ENCODE data around the gene PGLYRP2.
"Not testable (repeated sequence)": the region's sequence is repeated elsewhere in the genome, so short reads cannot be mapped to it uniquely, and the experiment has no call there.

PGLYRP2 gene

DNA sequence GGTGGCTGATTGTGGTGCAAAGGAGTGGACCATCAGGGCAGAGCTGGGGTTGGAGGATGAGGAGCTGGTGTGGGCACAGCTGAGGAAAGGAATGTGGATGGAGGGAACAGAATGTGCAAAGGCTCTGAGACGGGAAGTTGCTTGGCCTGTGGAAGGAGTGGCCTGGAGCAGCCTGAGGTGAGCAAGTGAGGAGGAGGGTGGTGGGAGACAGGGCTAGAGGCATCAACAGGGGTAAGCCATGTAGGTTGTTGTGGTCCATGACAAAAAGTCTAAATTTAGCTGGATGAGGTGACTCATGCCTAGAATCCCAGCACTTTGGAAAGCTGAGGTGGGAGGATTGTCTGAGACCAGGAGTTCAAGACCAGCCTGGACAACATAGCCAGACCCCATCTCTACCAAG lies 38.5 kb upstream of the PGLYRP2 start:
- TF ChIP-seq, protein P1, sequence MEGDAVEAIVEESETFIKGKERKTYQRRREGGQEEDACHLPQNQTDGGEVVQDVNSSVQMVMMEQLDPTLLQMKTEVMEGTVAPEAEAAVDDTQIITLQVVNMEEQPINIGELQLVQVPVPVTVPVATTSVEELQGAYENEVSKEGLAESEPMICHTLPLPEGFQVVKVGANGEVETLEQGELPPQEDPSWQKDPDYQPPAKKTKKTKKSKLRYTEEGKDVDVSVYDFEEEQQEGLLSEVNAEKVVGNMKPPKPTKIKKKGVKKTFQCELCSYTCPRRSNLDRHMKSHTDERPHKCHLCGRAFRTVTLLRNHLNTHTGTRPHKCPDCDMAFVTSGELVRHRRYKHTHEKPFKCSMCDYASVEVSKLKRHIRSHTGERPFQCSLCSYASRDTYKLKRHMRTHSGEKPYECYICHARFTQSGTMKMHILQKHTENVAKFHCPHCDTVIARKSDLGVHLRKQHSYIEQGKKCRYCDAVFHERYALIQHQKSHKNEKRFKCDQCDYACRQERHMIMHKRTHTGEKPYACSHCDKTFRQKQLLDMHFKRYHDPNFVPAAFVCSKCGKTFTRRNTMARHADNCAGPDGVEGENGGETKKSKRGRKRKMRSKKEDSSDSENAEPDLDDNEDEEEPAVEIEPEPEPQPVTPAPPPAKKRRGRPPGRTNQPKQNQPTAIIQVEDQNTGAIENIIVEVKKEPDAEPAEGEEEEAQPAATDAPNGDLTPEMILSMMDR (IDR thresholded peaks at IDR 0.05; ENCODE audit: control insufficient read depth, extremely low read depth, insufficient read depth) = no peak
- DNase-seq (ENCODE audit: low read depth) = no peak

DNA sequence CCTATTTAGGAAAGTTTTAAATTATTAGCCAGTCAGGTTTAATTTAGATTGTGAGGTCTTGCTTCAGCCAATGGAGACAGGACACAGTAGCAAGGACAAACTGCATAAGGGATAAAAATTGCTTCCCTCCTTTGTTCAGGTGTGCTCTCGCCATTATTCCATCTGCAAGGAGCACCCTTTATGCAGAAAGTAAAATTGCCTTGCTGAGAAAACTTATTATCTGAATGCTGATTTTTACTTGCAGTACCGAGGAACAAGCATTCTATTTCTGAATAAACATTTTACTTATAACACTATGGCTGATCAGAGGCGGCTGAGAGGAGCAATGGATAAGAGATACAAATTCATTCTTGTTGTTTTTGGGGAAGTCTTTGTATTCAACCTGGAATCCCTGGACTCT lies 37.1 kb upstream of the PGLYRP2 start:
- DNase-seq (ENCODE audit: low read depth) = no peak
- no peak overlapping the region for H3K4me3 ChIP-seq (ENCODE audit: low read depth, low read length)
- TF ChIP-seq, protein P1 (IDR thresholded peaks at IDR 0.05; ENCODE audit: control insufficient read depth, extremely low read depth, insufficient read depth) = no peak

More for the DNA sequence above, 38.5 kb upstream of the PGLYRP2 start:
- no peak overlapping the region for H3K4me3 ChIP-seq (ENCODE audit: low read depth, low read length)

DNA sequence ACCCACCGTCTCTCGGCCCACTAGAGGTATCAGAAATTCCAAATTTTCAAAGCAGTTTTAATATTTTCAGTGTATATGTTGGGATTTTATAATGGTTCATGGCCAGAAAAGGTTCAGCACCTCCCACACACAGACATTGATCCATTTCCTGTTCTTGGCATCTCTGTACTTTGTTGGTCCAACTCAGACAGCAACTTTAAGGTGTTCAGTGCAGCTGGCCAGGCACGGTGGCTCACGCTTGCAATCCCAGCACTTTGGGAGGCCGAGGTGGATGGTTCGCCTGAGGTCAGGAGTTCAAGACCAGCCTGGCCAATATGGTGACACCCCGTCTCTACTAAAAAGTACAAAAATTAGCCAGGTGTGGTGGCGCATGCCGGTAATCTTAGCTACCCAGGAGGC lies 35.9 kb upstream of the PGLYRP2 start:
- not testable (repeated sequence) for H3K4me3 ChIP-seq (ENCODE audit: low read depth, low read length)

DNA sequence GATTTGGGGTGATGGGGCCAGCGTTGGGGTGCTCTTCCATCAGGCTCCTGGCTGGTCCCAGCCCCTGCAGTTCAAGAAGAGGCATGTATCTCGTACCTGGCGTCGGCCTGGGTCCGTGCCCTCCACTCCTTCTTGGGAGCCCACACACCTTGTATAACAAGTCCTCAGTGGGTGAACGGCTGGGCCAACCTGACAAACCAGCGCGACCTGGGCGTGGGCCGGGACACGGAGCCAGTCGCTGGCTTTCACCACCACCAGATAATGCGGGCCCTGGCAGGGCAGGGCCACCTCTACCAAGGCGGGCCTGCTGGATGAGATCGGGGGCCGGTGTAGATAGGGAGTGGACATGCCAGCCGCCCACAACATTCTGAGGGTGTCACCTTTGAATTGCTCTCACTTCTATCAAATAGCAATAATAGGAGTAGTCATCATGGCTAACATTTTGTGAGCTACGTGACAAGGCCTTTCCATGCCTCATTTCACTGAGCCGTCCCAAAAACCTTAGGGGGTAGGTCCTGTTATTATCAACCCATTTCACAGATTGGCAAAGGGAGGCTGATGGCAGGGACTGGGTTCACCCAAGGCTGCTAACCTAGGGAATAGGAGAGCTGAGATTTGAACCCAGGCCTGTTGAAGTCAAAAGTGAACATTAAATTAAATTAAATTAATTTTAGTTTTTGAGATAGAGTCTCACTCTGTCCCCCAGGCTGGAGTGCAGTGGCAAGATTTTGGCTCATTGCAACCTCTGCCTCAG lies 32.5 kb upstream of the PGLYRP2 start:
- TF ChIP-seq, protein P1 (IDR thresholded peaks at IDR 0.05; ENCODE audit: control insufficient read depth, extremely low read depth, insufficient read depth) = no peak
- no peak overlapping the region for H3K4me3 ChIP-seq (ENCODE audit: low read depth, low read length)
- DNase-seq (ENCODE audit: low read depth) = no peak

More for the DNA sequence above, 35.9 kb upstream of the PGLYRP2 start:
- not testable (repeated sequence) for DNase-seq (ENCODE audit: low read depth)

DNA sequence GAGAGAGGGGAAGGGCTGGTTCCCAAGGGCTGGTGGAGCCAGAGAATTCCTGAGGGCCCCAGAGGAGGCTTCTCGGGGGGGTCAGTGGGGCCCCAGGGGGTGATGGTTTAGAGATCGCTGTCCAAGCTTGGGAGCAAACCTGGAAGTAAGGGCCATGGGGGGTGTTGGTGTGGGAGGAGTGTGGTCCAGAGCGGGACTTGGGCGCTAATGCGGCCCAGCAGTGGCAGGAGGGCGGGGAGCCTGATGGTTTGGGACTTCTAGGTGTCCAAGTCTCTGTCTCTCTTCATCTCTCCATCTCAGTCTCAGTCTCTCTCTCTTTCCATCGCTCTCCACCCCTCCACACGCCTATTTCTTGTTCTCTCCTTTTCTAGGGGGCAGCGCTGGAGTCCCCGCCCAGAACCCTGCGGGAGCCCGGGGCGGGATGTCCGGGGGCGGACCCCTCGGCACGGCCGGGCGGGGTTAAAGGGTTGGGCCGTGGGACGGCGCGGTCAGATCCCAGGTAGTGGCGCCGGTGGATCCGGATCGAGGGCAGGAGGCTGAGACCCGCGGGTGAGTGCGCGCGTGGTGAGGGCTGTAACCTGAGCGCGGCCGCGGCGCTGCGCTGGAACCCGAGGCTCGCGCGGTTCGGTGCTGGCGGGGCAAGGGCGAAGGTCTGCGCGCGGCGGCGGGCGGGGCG lies 28.9 kb upstream of the PGLYRP2 start, which contains the start of gene CYP4F22:
CYP4F22 (plus strand) TSS at position 491 of the 676 bp plus-strand sequence. CDS start 16,812 bp downstream, outside the sequence.
- no peak within 1 kb of the TSS for H3K4me3 ChIP-seq (ENCODE audit: low read depth, low read length)
- no peak for DNase-seq (ENCODE audit: low read depth)
- TF ChIP-seq, protein P1 (IDR thresholded peaks at IDR 0.05; ENCODE audit: control insufficient read depth, extremely low read depth, insufficient read depth) = no peak

DNA sequence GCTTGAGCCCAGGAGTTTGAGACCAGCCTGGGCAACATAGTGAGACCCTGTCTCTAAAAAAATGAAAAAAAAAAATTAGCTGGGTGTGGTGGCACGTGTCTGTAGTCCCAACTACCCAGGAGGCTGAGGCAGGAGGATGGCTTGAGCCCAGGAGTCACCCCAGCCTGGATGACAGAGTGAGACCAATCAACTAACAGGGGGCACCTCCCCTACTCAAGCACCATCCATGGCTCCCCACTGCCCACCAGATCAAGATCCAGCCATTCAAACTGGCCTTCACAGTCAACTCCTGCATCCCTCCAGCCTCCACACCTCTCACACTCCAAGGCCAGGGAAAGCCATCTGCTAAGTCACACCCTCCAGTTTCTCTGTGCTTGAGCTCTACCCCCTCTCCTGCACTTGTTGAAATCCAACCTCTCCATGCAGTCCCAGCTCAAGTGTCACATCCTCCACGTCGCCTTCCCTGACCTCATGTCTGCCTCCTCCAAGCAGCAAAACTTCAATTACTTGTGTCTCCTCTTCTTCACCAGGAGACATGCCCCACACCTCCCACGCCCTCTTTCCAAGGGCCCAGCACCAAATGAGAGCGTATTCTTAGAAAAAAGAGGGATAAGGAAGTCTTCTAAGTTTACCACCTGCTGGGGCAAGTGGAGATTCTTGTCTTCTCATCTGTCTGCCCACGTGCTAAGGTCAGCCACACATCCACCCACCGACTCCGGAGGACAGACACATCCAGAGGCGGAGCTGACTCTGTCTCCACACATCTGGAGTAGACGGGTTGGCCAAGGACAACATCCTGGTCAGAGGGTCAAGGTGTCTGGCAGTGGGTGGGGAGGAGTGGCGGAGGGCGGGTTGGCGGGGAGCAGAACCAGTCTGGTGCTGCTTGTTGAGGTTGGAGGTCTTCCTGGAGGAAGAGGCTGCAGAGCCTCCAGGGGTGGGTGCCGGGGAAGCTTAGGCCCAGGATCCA lies 28.1 kb upstream of the PGLYRP2 start:
- DNase-seq (ENCODE audit: low read depth) = no peak
- no peak overlapping the region for H3K4me3 ChIP-seq (ENCODE audit: low read depth, low read length)

More for the DNA sequence above, 28.1 kb upstream of the PGLYRP2 start:
- TF ChIP-seq, protein P1 (IDR thresholded peaks at IDR 0.05; ENCODE audit: control insufficient read depth, extremely low read depth, insufficient read depth) = no peak
